Caki2 (cell line): Measurements from ENCODE around the gene XG. TPM values are rescaled to one million over a fixed set of nuclear protein-coding genes. Genes with fewer than 3 reads are reported as not detected.
A peak's percentile ranks its signal among the peaks of the same experiment; 100 is the strongest.
"Not testable (repeated sequence)": the region's sequence is repeated elsewhere in the genome, so short reads cannot be mapped to it uniquely, and the experiment has no call there.

ENCODE experiments used
- DNase-seq: peaks from one replicate; pipeline ENCODE4 v3.0.0-alpha.2; 2015; ENCODE audit warnings: low read depth
- in situ Hi-C: cut with HindIII; loops from 2 replicates; pipeline ENCODE4 v1.10.0; 2016; ENCODE audit warnings: low sequenced_read_pairs, low pct_unique_long_range_greater_than_20kb, mixed read lengths
- total RNA-seq: library from RNA; depleted of rRNA; stranded (reverse); fragments of >200 nt; shearing (Covaris generic); gene quantifications from 2 replicates; pipeline ENCODE4 v1.2.3, GENCODE V29; 2014; ENCODE audit warnings: low replicate concordance

The XG gene
- total RNA-seq, 1 experiment from 2014 or later, result not detected

DNA sequence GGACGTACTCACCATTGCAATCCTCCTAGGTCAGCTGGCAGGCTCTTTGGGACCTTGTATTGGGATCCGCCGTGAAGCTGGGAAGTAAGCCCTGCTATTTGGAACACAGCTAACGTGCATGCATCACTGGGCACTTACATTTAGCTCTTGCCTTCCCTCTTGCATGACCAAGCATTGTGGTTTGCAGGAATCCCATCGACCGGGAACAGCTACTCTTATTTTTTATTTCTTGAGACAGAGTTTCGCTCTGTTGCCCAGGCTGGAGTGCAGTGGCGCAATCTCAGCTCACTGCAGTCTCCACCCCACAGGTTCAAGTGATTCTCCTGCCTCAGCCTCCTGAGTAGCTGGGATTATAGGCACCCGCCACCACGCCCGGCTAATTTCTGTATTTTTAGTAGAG lies 24.6 kb upstream of the XG start:
- in situ Hi-C loops, result not testable (repeated sequence)
- peak; percentile 89 for DNase-seq

DNA sequence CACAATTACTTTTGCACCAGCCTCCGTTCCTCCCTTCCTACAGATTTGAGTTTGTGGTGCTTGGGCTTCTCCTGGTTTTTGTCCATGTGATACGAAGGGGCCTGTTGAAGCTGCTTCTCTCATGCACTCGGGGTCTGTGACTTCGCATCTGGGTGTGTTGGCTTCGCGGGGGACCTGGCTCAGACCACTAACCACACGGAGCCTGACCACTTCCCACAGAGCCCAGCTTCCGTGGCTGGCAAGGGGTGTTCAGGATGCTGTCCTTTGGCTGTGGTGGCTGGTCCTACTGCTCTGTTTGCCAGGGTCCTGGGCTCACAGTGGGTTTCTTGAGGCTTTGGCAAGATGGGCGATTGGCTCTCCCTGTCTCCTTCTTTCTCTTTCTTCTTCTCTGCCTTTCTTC lies 19.8 kb upstream of the XG start:
- DNase-seq, result no peak
- in situ Hi-C loops, result no loop called here

DNA sequence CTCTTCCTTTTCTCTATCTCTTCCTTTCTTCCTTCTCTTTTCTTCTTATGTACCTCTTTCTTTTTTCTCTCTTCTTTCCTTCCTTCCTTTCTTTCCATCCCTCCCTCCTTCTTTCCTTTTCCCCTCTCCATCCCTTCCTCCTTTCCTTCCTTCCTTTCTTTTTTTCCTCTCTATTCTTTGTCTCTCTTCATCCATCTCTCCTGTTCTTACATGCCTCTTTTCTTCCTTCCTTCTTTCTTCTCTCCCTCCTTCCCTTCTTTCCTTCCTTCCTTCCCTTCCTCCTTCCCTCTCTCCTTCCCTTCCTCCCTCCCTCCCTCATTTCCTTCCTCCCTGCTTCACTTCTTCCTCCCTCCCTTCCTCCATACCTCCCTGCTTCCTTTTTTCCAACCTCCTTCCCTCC lies 19.2 kb upstream of the XG start:
- in situ Hi-C loops, result no loop called here

DNA sequence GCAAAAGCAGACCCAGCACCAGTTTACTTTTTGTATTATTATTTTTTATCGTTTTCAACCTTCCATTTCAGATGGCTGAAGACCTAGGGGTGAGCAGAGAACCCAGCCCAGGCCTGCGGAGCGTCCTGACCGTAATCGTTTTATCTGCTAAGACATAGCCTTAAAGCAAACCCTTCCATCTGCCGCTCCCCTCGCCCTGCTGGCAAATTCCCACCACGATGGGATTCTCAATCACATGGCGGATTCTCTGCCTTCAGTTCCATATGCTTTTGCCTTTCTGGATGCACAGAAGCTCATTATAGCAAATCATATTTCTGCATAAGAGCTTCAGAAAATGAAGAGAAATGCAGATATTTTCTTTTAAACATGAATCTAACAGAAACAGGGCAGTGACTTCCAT lies 18.6 kb upstream of the XG start:
- no peak for DNase-seq
- in situ Hi-C loops, result no loop called here

More for the DNA sequence above, 19.2 kb upstream of the XG start:
- no peak for DNase-seq

DNA sequence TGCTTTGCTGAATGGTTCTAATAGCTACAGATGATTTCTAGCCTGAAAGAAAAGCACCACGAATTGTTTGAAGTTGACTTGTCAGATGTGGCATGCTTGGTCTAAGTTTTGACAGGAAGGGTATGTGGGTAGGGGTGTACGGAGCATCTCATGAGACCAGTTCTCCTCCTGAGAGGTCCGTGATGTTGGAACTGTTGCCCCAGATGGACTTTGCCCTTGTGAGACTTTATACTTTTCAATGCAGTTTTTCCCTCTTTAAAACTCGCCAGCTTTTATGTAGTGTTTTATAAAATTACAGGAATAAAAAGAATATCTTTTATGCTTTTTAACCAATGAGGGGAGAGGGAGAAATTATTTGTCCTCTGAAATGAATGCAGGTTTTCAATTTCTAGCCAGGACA lies 16.6 kb upstream of the XG start:
- DNase-seq, result no peak
- in situ Hi-C loops, result no loop called here

DNA sequence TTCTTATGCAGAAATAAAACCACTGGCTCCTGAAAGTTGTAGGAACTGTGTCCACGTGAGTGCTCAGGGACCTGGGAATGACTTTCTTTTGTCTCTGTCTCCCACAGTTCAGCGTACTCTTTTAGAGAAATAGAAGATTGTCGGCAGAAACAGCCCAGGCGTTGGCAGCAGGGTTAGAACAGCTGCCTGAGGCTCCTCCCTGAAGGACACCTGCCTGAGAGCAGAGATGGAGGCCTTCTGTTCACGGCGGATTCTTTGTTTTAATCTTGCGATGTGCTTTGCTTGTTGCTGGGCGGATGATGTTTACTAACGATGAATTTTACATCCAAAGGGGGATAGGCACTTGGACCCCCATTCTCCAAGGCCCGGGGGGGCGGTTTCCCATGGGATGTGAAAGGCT lies 11.2 kb upstream of the XG start:
- in situ Hi-C loops, result no loop called here
- no peak for DNase-seq

DNA sequence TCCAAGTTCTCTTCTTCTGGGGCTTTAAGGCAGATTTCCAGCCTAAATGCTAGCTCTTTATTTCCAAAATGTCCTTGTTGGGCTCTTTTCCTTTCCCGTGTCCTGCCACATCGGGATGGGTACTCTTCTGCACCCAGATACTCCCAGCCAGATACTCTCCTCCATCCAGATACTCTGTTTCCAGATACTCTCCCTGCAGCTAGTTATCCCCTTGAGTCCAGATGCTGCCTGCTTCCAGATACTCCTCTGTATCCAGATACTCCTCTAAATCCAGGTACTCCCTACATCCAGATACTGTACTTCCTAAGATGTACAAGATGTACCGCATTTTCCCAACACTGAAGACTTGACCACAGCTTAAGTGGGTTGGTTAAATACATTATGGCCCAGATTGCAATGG lies 10.5 kb upstream of the XG start:
- in situ Hi-C loops, result no loop called here
- no peak for DNase-seq

DNA sequence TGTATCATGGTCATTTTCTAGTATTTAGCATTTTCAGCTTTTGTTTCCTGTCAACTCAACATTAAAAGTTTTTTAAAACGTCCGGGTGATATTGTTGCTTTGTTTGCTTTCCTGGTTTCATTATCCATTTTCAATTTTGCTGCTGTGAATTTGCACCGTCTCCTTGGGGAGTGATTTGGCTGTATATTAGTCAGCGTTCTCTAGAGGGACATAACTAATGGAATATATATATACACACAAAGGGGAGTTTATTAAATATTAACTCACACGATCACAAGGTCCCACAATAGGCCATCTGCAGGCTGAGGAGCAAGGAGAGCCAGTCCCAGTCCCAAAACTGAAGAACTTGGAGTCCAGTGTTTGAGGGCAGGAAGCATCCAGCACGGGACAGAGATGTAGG lies 5.6 kb upstream of the XG start:
- DNase-seq, in situ Hi-C loops: not testable (repeated sequence)

DNA sequence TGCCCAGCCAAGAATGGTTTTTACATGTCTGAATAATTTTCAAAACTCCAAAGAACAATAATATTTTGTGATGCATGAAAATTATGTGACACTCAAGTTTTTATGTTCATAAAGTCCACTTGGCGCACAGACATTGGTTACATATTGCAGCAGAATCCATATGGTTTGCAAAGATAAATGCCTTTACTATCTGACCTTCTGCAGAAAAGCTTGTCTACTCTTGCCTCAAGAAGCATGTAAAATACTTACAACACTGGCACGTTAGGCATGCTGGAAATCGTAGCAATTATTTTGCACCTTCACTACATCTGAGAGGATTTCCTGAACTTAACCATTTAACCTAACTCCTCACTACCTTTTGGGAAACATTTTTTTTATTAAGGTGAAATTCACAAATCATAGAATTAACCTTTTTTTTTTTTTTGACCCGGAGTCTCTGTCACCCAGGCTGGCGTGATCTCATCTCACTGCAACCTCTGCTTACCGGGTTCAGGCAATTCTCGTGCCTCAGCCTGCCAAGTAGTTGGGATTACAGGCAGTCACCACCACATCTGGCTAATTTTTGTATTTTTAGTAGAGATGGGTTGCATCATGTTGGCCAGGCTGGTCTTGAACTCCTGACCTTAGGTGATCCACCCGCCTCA lies 3.5 kb upstream of the XG start:
- in situ Hi-C loops, result no loop called here
- DNase-seq, result no peak

DNA sequence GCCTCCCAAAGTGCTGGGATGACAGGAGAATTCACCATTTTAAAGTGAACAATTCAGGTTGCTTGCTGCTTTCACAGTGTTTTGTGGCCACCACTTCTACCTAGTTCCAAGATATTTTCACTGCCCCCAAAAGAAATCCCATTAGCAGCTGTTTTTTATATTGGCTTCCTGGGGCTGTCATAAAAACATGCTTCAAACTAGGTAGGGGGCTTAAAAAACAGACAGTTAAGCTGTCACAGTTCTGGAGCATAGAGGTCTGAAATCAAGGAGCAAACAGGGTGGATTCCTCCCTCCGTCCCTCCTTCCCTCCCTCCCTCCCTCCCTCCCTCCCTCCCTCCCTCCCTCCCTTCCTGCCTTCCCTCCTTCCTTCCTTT lies 3.0 kb upstream of the XG start:
- in situ Hi-C loops, result no loop called here
- no peak for DNase-seq

DNA sequence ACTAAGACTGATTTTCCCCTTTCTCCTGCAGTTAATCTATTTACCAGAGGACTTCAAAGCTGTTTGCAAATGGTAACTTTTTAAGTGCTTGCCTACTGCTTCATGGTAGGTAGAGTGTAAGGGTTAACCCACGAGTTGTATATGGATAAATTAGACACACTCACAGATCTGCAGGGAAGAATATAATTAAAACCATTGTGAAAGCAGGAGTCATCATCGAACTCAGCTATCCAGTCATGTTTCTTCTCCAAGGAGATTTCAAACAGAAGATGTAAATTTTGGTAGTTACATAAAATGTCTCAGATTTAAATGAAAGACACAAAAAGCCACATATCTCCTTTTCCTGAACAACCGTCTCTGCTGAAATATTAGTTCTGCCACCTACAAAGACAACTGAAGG lies 549 bp upstream of the XG start:
- in situ Hi-C loops, result no loop called here

DNA sequence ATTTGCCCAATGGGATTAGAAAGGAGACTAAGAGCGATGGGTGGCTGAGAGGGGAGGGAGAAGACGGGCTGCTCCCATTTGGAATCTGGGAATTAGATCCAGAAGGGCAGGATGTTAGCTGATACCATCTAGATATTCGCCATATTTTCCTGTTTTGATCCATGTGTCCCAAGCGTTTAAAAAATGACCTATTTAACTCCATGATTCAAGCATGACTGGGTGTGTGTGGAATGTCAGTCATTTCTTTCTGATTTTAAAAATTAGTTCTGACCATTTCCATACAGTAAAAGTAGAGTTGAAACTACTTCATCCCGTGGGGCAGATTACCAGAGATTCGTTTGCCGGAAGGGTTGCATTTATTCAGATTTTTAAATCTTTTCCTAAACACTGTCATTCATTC lies 601 bp downstream of the XG start:
- in situ Hi-C loops, DNase-seq: not testable (repeated sequence)

More for the DNA sequence above, 549 bp upstream of the XG start:
- DNase-seq, result no peak

DNA sequence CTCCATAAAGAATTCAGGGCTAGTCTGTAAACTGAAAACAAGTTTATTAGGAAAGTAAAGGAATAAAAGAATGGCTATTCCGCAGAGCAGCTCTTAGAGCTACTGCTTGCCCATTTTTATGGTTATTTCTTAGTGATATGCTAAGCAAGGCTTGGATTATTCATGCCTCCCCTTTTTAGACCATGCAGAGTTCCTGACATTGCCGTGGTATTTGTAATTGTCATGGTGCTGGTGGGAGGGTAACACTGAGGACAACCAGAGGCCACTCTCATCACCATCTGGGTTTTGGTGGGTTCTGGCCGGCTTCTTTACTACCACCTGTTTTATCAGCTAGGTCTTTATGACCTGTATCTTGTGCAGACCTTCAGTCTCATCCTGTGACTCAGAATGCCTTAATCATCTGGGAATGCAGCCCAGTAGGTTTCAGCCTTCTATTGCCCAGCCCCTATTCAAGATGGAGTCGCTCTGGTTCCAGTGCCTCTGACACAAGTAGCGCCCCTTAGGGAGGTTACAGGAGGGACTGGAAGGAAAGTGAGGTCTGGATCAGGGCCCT lies 3.4 kb downstream of the XG start:
- in situ Hi-C loops, DNase-seq: not testable (repeated sequence)

DNA sequence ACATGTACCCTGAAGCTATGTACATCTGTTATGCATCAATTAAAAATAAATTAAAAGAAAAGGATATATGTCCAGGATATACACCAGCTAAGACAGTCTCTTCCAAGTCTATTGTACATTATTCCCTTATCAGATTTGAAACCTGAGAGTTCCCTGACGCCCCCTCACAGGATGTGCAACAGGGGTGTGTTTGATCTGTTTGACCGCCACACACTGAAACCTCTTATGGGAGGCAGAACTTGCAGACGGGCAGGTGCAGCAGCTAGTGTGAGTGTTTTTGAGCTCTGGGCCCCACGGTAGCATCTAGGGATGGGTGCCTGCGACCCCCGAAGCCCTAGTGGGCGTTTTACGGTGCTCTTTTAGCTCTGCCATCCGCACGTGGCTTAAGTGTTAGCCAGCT lies 4.7 kb downstream of the XG start:
- in situ Hi-C loops, result no loop called here
- DNase-seq, result no peak

DNA sequence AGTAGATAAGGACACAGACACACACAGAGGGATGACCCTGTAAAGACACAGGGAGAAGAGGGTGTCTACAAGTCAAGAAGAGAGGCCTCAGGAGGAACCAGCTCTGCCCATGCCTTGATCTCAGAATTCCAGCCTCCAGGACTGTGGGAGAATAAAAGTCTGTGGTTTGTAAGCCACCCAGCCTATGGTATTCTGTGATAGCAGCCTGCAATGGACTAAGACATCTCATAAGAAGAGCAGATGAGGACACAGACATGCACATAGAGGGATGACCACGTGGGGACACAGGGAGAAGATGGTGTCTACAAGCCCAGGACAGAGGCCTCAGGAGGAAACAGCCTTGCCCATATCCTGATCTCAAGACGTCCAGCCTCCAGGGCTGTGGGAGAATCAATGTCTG lies 9.4 kb downstream of the XG start:
- DNase-seq, result no peak
- in situ Hi-C loops, result no loop called here

DNA sequence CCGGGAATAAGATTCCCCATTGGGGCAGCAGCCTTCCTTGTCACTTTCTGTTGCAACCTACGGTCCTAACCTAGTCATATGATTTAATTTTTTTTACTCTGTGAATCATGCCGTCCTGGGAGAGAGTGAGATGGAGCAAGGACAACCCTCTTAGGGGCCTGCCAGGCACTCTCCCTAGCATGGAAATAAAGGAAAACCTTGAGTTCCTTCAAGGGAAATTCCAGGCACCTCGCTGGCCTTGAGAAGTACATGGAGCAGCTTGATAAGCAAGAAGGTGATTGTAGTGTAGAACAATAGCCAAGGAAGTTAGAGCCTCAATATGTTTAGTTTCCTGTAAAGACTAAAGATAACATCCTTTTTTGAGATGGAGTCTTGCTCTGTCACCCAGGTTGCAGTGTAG lies 10.8 kb downstream of the XG start:
- DNase-seq, in situ Hi-C loops: not testable (repeated sequence)

DNA sequence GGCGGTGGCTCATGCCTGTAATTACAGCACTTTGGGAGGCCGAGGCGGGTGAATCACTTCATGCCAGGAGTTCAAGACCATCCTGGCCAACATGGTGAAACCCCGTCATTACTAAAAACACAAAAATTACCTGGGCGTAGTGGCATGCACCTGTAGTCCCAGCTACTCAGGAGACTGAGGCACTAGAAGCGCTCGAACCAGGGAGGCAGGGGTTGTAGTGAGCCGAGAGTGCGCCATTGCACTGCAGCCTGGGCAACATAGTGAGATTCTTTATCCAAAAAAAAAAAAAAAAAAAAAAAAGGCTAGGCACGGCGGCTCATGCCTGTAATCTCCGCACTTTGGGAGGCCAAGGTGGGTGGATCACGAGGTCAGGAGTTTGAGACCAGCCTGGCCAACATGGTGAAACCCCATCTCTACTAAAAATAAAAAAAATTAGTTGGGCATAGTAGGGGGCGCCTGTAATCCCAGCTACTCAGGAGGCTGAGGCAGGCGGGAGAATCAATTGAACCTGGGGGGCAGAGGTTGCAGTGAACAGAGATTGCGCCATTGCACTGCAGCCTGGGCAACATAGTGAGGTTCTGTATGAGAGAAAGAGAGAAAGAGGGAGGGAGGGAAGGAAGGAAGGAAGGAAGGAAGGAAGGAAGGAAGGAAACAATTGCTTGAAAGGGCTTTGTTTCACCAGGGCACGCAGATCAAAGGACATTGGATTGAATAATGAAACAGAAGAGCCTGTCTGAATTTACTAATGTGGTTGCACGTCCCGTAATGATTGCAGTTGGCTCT lies 13.1 kb downstream of the XG start:
- in situ Hi-C loops, result not testable (repeated sequence)

DNA sequence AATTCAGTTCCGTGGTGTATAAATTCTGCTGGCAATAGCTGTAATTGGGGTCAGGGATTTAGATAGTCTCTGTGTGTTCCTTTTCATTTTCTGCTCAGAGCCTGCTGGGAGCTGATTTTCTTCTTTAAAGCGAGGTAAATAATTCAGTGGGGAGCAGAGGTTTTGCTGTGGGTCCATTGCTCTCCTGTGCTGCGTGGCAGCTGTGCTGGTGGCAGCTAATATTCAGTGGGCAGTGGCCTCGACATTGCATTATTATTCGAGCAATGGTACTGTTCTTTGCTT lies 13.7 kb downstream of the XG start:
- in situ Hi-C loops, result no loop called here
- DNase-seq, result no peak

More for the DNA sequence above, 13.1 kb downstream of the XG start:
- not testable (repeated sequence) for DNase-seq

DNA sequence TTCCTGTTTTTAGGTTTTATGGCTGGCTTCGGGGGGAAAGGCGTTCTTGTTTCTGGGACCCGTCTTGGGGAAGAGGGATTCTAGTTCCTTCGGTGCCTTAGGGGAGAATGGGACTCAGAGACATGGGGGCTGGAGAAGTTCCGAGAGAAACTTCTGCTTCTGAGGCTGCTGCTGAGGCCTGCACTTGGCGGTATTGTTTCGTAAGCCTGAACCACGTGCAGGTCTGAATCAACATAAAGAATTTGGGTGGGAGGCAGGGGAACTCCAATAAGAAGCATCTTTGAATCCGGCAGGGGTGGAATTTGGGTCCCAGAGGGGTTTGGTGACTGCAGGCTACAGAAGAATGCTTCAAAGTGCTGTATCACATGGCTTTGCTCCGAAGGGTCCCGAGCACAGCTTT lies 15.1 kb downstream of the XG start:
- no peak for DNase-seq
- in situ Hi-C loops, result no loop called here
